ENCODE results near the gene LPGAT1. TPM values are rescaled to one million over a fixed set of nuclear protein-coding genes. Genes with fewer than 3 reads are reported as not detected.

LPGAT1 gene
- total and polyA plus RNA-seq, 2 donors (not counting 3 experiments of a cell fraction or from before 2014, with no cell fraction given), result 6.1 to 46.0 TPM

DNA sequence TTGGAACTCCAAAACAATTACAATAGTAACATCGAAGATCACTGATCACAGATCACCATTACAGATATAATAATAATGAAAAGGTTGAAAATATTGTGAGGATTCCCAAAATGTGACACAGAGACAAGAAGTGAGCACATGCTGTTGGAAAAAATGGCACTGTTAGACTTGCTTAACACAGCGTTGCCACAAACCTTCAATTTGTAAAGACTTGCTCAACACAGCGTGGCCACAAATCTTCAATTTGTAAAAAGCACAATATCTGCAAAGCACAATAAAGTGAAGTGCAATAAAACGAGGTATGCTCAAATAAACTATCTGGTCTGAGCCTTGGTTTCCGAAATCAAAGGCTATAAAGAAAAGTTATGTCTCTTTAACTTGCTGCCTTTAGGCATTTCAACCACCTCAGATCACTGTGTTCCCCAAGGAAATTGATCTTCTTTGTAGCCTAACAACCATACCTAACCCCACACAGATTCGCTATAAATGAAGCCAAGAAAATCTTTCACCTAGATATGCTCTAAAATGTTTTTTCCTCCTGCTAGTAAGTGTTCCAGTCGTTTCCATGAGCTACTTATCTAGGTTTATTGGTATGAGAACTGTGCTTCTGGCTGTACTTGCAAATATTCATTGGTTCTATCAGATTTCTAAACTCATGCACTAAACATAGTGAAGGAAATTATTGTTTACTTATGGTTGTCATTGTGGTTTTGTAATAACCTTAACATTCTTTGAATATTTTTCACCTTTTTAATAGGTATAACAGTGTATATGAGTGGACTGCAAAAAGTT, 13.1 kb upstream of the LPGAT1 start:
- Histone ChIP-seq H3K36me3 (ENCODE audit: control insufficient read depth in 2 of 2, extremely low read depth in 1 of 2, insufficient read depth in 2 of 2, low read length in 2 of 2) (no peaks in the 10 kb centered on the region), H3K9ac (replicated peaks; ENCODE audit: extremely low read depth, insufficient read depth, low read length) (no peak overlapping the region), H4K20me1 (replicated peaks; ENCODE audit: control insufficient read depth, extremely low read depth, insufficient read depth, low read length) (no peaks in the 10 kb centered on the region), H3K27ac (ENCODE audit: insufficient read depth, low read depth, low read length) (no peak overlapping the region), H3K9me3 (replicated peaks; ENCODE audit: control insufficient read depth, insufficient read depth, low read length) (no peaks in the 10 kb centered on the region), H2AFZ (ENCODE audit: low read depth, low read length) (no peak overlapping the region), H3K9me1 (replicated peaks; ENCODE audit: control insufficient read depth, extremely low read depth, insufficient read depth, low read length) (no peaks in the 10 kb centered on the region), H3K79me2 (ENCODE audit: control insufficient read depth, insufficient read depth, low read length) (no peaks in the 10 kb centered on the region), H3K27me3 (ENCODE audit: control insufficient read depth in 2 of 2, insufficient read depth in 2 of 2, low read length in 2 of 2) (peaks cover 5 to 14% of the 10 kb centered on the region in 2 experiments), H3K4me3 (replicated peaks in 1 of 3; ENCODE audit: insufficient read depth in 1 of 3, low read depth in 1 of 3, low read length in 3 of 3) (no peak overlapping the region), H3K4me1 (ENCODE audit: control insufficient read depth, extremely low read depth, insufficient read depth, low read length) (no peaks in the 10 kb centered on the region), H3K4me2 (ENCODE audit: insufficient read depth, low read length) (no peak overlapping the region)
- dilution Hi-C loops (cut with MboI; ENCODE audit: extremely low pct_ligation_motif_present, low sequenced_read_pairs) (no loop called here), intact Hi-C loops (cut with micrococcal nuclease) (no loop called here)
- DNase-seq (ENCODE audit: low read depth, low spot score) (no peak), FAIRE-seq (no peak)
- ChIA-PET CTCF (interaction anchor here (1.3 kb wide), 1 partner anchor 11 kb away, joined by 4 read pairs; no protein-coding TSS in a partner anchor), POLR2A (no interaction called here)
- BruUV-seq (replicated peaks), result no TSS peak
- TF ChIP-seq, protein P1, sequence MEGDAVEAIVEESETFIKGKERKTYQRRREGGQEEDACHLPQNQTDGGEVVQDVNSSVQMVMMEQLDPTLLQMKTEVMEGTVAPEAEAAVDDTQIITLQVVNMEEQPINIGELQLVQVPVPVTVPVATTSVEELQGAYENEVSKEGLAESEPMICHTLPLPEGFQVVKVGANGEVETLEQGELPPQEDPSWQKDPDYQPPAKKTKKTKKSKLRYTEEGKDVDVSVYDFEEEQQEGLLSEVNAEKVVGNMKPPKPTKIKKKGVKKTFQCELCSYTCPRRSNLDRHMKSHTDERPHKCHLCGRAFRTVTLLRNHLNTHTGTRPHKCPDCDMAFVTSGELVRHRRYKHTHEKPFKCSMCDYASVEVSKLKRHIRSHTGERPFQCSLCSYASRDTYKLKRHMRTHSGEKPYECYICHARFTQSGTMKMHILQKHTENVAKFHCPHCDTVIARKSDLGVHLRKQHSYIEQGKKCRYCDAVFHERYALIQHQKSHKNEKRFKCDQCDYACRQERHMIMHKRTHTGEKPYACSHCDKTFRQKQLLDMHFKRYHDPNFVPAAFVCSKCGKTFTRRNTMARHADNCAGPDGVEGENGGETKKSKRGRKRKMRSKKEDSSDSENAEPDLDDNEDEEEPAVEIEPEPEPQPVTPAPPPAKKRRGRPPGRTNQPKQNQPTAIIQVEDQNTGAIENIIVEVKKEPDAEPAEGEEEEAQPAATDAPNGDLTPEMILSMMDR (IDR thresholded peaks at IDR 0.05; ENCODE audit: extremely low read depth in 1 of 2, insufficient read depth in 1 of 2, low read depth in 1 of 2, low read length in 2 of 2), result no peak
- TF ChIP-seq POLR2A (IDR thresholded peaks at IDR 0.05; ENCODE audit: low read depth, low read length) (no peak), JUN (IDR thresholded peaks at IDR 0.05; ENCODE audit: borderline replicate concordance, insufficient read depth, insufficient read length, low read depth) (no peak), EZH2 (IDR thresholded peaks at IDR 0.05; ENCODE audit: borderline replicate concordance, low read depth, low read length, severe bottlenecking) (no peak), FOS (IDR thresholded peaks at IDR 0.05; ENCODE audit: borderline replicate concordance, insufficient read depth, low read length) (no peak), GATA2 (IDR thresholded peaks at IDR 0.05; ENCODE audit: insufficient read depth, insufficient read length, low read depth, low read length) (no peak), MYC (IDR thresholded peaks at IDR 0.05; ENCODE audit: low read depth, low read length) (no peak), POLR2AphosphoS5 (IDR thresholded peaks at IDR 0.05; ENCODE audit: insufficient read depth, low read depth, low read length) (no peak)
- TF ChIP-seq, protein P2, sequence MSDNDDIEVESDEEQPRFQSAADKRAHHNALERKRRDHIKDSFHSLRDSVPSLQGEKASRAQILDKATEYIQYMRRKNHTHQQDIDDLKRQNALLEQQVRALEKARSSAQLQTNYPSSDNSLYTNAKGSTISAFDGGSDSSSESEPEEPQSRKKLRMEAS (IDR thresholded peaks at IDR 0.05; ENCODE audit: insufficient read depth, insufficient read length), result no peak
